ENCODE data around the gene HSD17B8. TPM values are rescaled to one million over a fixed set of nuclear protein-coding genes. Genes with fewer than 3 reads are reported as not detected.

The HSD17B8 gene
- total RNA-seq (2014; rRNA removed; shearing (Covaris generic)) = 19.9 and 28.1 TPM in 2 replicates

DNA sequence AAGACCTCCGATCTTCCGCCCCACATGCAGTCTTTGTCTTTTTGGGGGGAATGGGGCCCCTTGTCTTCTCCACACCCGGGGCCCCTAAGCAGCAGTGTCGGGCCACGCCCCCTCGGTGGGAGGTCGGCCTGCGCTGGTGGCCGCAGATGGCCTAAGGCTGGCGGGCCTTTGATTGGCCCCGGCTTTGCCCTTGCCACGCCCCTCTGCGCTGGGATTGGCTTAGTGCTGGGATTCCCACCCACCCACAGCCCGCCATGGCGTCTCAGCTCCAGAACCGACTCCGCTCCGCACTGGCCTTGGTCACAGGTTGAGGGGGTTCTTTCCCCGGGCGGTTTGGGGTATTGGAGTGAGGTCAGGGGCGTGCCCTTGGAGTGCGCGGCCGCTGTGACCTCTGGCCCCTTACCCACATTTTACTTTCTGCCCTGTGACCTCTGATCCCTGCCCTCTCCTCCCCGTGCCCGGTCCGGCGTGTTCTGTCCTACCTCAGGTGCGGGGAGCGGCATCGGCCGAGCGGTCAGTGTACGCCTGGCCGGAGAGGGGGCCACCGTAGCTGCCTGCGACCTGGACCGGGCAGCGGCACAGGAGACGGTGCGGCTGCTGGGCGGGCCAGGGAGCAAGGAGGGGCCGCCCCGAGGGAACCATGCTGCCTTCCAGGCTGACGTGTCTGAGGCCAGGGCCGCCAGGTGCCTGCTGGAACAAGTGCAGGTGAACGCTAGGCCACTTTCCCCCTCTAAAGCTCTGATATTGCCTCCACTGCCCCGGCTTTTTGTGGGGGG lies at the start of gene HSD17B8:
HSD17B8 (plus strand) TSS at position 241 of the 776 bp plus-strand sequence; CDS start at position 255, 14 bp downstream.

GRCh38 chr6:33192105-33192646 lies 12.3 kb upstream of the HSD17B8 start, which contains the start of gene COL11A2:
COL11A2 (minus strand) TSS chr6:33192467; CDS start chr6:33192240, 227 bp downstream.

GRCh38 chr6:33200219-33201146 lies 4.0 kb upstream of the HSD17B8 start, which contains the start of the genes RXRB and SLC39A7:
RXRB (minus strand) TSS chr6:33200665; CDS start chr6:33200476, 189 bp downstream.
SLC39A7 (plus strand) TSS chr6:33200867; CDS start chr6:33201246, 379 bp downstream.

GRCh38 chr6:33208091-33208967 lies 3.9 kb downstream of the HSD17B8 start, which contains the start of gene RING1:
RING1 (plus strand) TSS chr6:33208500; CDS start chr6:33208823, 323 bp downstream.

Small RNA genes lying within 50 kb of the gene (small RNA-seq; reads per million reads assigned to genes)
- gene MIR219A1 (0.17 reads per million), gene RNY4P10 (not detected)

Other genes starting within 250 kb of the HSD17B8 start
- gene BRD2, start 236.1 kb upstream of the HSD17B8 start, total RNA-seq (2014; rRNA removed; shearing (Covaris generic)) = 171 and 216 TPM in 2 replicates
- gene HLA-DOA, start 195.1 kb upstream of the HSD17B8 start, total RNA-seq (2014; rRNA removed; shearing (Covaris generic)) = 4.1 and 4.3 TPM in 2 replicates
- gene HLA-DPA1, start 131.0 kb upstream of the HSD17B8 start, total RNA-seq (2014; rRNA removed; shearing (Covaris generic)) = 147 and 155 TPM in 2 replicates
- gene HLA-DPB1, start 128.7 kb upstream of the HSD17B8 start, total RNA-seq (2014; rRNA removed; shearing (Covaris generic)) = 96.3 and 110 TPM in 2 replicates
- 4.9 and 7.6 TPM in 2 replicates for gene COL11A2, start 12.2 kb upstream of the HSD17B8 start, total RNA-seq (2014; rRNA removed; shearing (Covaris generic))
- 23.0 and 23.8 TPM in 2 replicates for gene RXRB, start 4.0 kb upstream of the HSD17B8 start, total RNA-seq (2014; rRNA removed; shearing (Covaris generic))
- 72.3 and 75.1 TPM in 2 replicates for gene SLC39A7, start 3.8 kb upstream of the HSD17B8 start, total RNA-seq (2014; rRNA removed; shearing (Covaris generic))
- gene RING1, start 3.8 kb downstream of the HSD17B8 start, total RNA-seq (2014; rRNA removed; shearing (Covaris generic)) = 33.7 and 37.4 TPM in 2 replicates
- gene VPS52, start 67.2 kb downstream of the HSD17B8 start, total RNA-seq (2014; rRNA removed; shearing (Covaris generic)) = 24.0 and 24.9 TPM in 2 replicates
- gene RPS18, start 67.4 kb downstream of the HSD17B8 start, total RNA-seq (2014; rRNA removed; shearing (Covaris generic)) = 5,548 and 5,916 TPM in 2 replicates
- gene B3GALT4, start 72.5 kb downstream of the HSD17B8 start, total RNA-seq (2014; rRNA removed; shearing (Covaris generic)) = 1.1 and 2.6 TPM in 2 replicates
- 127 and 134 TPM in 2 replicates for gene WDR46, start 84.6 kb downstream of the HSD17B8 start, total RNA-seq (2014; rRNA removed; shearing (Covaris generic))
- 224 and 227 TPM in 2 replicates for gene PFDN6, start 84.9 kb downstream of the HSD17B8 start, total RNA-seq (2014; rRNA removed; shearing (Covaris generic))
- 24.5 and 26.1 TPM in 2 replicates for gene RGL2, start 94.3 kb downstream of the HSD17B8 start, total RNA-seq (2014; rRNA removed; shearing (Covaris generic))
- gene TAPBP, start 109.4 kb downstream of the HSD17B8 start, total RNA-seq (2014; rRNA removed; shearing (Covaris generic)) = 29.4 and 33.8 TPM in 2 replicates
- 12.6 and 14.3 TPM in 2 replicates for gene ZBTB22, start 113.1 kb downstream of the HSD17B8 start, total RNA-seq (2014; rRNA removed; shearing (Covaris generic))
- 47.5 and 49.4 TPM in 2 replicates for gene DAXX, start 118.3 kb downstream of the HSD17B8 start, total RNA-seq (2014; rRNA removed; shearing (Covaris generic))
- 34.4 and 37.4 TPM in 2 replicates for gene KIFC1, start 187.2 kb downstream of the HSD17B8 start, total RNA-seq (2014; rRNA removed; shearing (Covaris generic))
- gene PHF1, start 206.4 kb downstream of the HSD17B8 start, total RNA-seq (2014; rRNA removed; shearing (Covaris generic)) = 19.8 and 23.8 TPM in 2 replicates
- gene CUTA, start 213.5 kb downstream of the HSD17B8 start, total RNA-seq (2014; rRNA removed; shearing (Covaris generic)) = 124 and 136 TPM in 2 replicates
- 3.6 and 4.1 TPM in 2 replicates for gene SYNGAP1, start 215.4 kb downstream of the HSD17B8 start, total RNA-seq (2014; rRNA removed; shearing (Covaris generic))
- 3.9 and 7.3 TPM in 2 replicates for gene ZBTB9, start 249.9 kb downstream of the HSD17B8 start, total RNA-seq (2014; rRNA removed; shearing (Covaris generic))

Data from A375 (cell line).